ENCODE data around the gene BFSP1. TPM values are rescaled to one million over a fixed set of nuclear protein-coding genes. Genes with fewer than 3 reads are reported as not detected.

Gene BFSP1
- total RNA-seq, 1 experiment from 2014 or later: 6.1 TPM

- Histone ChIP-seq H3K36me3 (ENCODE audit: insufficient read depth, low read length, poor library complexity, severe bottlenecking) (no peaks in the 10 kb centered on the region), H3K4me3 (ENCODE audit: low read depth, low read length, poor library complexity, severe bottlenecking) (no peak overlapping the region), H3K9me3 (ENCODE audit: low read depth, low read length, poor library complexity, severe bottlenecking) (no peaks in the 10 kb centered on the region), H3K27ac (ENCODE audit: low read depth, low read length, poor library complexity, severe bottlenecking) (no peak overlapping the region), H3K27me3 (replicated peaks; ENCODE audit: insufficient read depth, low read depth, low read length, poor library complexity) (no peaks in the 10 kb centered on the region), H3K4me1 (ENCODE audit: insufficient read depth, low read length, poor library complexity, severe bottlenecking) (peaks cover 31% of the 10 kb centered on the region)
- no peak for DNase-seq (ENCODE audit: low spot score)
- ChIA-PET CTCF (no interaction called here), POLR2A (ENCODE audit: low non-redundant PET) (no interaction called here)
- no TSS peak for BruUV-seq (replicated peaks)
- intact Hi-C loops (cut with micrococcal nuclease; ENCODE audit: unreplicated experiment): no loop called here
- TF ChIP-seq, protein P1, sequence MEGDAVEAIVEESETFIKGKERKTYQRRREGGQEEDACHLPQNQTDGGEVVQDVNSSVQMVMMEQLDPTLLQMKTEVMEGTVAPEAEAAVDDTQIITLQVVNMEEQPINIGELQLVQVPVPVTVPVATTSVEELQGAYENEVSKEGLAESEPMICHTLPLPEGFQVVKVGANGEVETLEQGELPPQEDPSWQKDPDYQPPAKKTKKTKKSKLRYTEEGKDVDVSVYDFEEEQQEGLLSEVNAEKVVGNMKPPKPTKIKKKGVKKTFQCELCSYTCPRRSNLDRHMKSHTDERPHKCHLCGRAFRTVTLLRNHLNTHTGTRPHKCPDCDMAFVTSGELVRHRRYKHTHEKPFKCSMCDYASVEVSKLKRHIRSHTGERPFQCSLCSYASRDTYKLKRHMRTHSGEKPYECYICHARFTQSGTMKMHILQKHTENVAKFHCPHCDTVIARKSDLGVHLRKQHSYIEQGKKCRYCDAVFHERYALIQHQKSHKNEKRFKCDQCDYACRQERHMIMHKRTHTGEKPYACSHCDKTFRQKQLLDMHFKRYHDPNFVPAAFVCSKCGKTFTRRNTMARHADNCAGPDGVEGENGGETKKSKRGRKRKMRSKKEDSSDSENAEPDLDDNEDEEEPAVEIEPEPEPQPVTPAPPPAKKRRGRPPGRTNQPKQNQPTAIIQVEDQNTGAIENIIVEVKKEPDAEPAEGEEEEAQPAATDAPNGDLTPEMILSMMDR (conservative IDR thresholded peaks at IDR 0.05; ENCODE audit: low read depth, low read length): no peak
- no peak for TF ChIP-seq EZH2 (IDR thresholded peaks at IDR 0.05; ENCODE audit: borderline replicate concordance, low read depth, low read length, poor library complexity, severe bottlenecking)
These were observed 8.7 kb downstream of the BFSP1 start for GRCh38 chr20:17522528-17522927.

DNA sequence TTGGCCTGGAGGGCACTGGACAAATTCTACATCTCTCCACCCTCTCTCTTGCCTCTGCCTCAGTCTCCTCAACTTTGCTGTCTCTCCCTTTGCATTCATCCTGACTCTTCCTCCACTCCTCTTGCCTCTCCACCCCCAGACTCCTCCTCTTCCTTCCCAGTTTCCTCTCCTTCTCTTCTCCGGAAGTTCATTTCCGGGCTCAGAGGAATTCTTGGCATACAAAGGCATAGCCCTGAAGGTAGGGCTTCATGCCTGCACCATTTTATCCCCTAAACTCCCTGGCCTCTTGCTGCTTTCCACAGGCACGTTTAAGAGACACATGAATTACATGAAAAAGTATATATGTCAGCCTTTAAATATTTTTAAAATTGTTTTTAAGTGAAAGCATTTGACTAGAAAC is 10.6 kb downstream of the BFSP1 start:
- BruUV-seq (replicated peaks): no TSS peak
- Histone ChIP-seq H3K27ac (ENCODE audit: low read depth, low read length, poor library complexity, severe bottlenecking) (peak overlapping the region; percentile 82), H3K27me3 (replicated peaks; ENCODE audit: insufficient read depth, low read depth, low read length, poor library complexity) (no peaks in the 10 kb centered on the region), H3K4me3 (ENCODE audit: low read depth, low read length, poor library complexity, severe bottlenecking) (no peak overlapping the region), H3K4me1 (ENCODE audit: insufficient read depth, low read length, poor library complexity, severe bottlenecking) (peaks cover 31% of the 10 kb centered on the region), H3K36me3 (ENCODE audit: insufficient read depth, low read length, poor library complexity, severe bottlenecking) (no peaks in the 10 kb centered on the region), H3K9me3 (ENCODE audit: low read depth, low read length, poor library complexity, severe bottlenecking) (no peaks in the 10 kb centered on the region)
- ChIA-PET POLR2A (ENCODE audit: low non-redundant PET) (no interaction called here), CTCF (interaction anchor here (0.6 kb wide), 1 partner anchor 15 kb away, joined by 3 read pairs; no protein-coding TSS in a partner anchor)
- peak; percentile 94 for DNase-seq (ENCODE audit: low spot score)
- TF ChIP-seq EZH2 (IDR thresholded peaks at IDR 0.05; ENCODE audit: borderline replicate concordance, low read depth, low read length, poor library complexity, severe bottlenecking): no peak
- TF ChIP-seq, protein P1 (conservative IDR thresholded peaks at IDR 0.05; ENCODE audit: low read depth, low read length): no peak
- intact Hi-C loops (cut with micrococcal nuclease; ENCODE audit: unreplicated experiment): no loop called here

DNA sequence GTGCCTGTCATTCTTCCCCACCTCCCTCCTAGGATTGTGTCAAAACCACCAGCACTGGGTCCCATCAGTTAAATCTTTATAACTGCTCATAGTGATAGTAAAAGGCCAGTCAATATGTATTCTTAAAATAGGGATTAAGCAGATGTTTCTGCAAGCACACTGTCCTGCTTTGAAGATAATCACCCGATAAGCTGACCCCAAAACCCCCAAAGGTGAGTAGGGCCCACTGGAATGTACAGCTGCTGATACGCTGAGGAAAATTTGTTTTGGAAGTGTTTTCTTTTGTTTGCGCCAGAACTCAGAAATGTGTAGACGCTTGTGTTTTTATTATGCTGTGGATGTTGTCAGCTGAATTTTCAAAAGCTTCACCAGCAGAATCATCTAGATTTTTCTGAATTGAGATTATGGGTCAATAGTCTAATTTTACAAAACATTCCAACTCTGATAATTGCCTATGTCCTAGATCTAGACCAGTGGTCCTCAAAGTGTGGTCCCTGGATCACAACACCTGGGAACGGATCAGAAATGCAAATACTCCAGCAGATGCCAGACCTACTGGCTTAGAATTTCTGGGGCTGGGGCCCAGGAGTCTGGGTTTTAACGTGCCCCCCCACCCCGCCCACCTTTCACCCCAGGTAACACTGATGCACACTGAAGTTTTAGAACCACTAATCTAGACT is 11.4 kb downstream of the BFSP1 start:
- no TSS peak for BruUV-seq (replicated peaks)
- Histone ChIP-seq H3K36me3 (ENCODE audit: insufficient read depth, low read length, poor library complexity, severe bottlenecking) (no peaks in the 10 kb centered on the region), H3K9me3 (ENCODE audit: low read depth, low read length, poor library complexity, severe bottlenecking) (no peaks in the 10 kb centered on the region), H3K27ac (ENCODE audit: low read depth, low read length, poor library complexity, severe bottlenecking) (peak overlapping the region; percentile 82), H3K27me3 (replicated peaks; ENCODE audit: insufficient read depth, low read depth, low read length, poor library complexity) (no peaks in the 10 kb centered on the region), H3K4me3 (ENCODE audit: low read depth, low read length, poor library complexity, severe bottlenecking) (no peak overlapping the region), H3K4me1 (ENCODE audit: insufficient read depth, low read length, poor library complexity, severe bottlenecking) (peaks cover 30% of the 10 kb centered on the region)
- TF ChIP-seq, protein P1 (conservative IDR thresholded peaks at IDR 0.05; ENCODE audit: low read depth, low read length): no peak
- TF ChIP-seq EZH2 (IDR thresholded peaks at IDR 0.05; ENCODE audit: borderline replicate concordance, low read depth, low read length, poor library complexity, severe bottlenecking): no peak
- intact Hi-C loops (cut with micrococcal nuclease; ENCODE audit: unreplicated experiment): no loop called here
- no peak for DNase-seq (ENCODE audit: low spot score)
- CTCF ChIA-PET: interaction anchor here (0.6 kb wide), 1 partner anchor 14 kb away, joined by 3 read pairs; no protein-coding TSS in a partner anchor
- POLR2A ChIA-PET (ENCODE audit: low non-redundant PET): no interaction called here

Measured in A673 (cell line).